ENCODE measurements around the gene NCOR1.

The NCOR1 gene

DNA sequence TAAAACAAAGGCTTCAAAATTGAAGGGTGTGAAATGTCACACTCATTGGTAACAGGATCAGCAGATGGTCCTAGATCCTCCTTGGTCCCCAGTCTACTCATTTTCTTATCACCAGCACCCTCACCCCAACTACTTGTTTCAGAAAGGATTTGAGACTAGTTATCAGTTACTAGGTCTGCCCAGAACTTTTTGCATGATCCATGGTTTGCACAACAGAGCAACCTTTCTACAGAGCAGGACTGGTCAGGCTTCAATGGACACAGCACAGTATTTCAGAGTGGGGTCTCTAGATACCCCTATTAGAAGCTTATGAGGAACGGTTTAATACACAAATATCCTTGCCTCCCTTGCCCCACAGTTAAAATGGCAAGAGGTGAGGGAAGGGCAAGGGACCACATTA, 190.1 kb downstream of the NCOR1 start:
- no peak for DNase-seq

DNA sequence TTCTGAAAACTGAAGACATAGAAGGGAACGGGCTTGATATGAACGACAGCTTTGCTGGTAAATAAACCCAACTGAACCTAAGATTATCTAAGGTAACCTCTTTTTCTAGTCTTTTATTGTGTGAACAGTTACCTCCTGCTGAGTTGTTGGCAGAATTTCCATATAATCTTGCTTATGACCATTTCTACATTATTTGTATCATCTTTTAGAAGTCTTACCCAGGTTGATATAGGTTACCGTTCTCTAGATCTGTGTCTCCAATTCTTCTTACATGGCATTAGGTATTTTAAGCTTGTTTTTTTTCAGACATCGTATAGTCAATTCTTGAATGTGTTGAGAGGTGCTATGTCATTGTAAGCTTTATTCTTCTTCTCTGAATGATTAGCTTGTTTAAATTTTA, 191.5 kb downstream of the NCOR1 start:
- DNase-seq: no peak

DNA sequence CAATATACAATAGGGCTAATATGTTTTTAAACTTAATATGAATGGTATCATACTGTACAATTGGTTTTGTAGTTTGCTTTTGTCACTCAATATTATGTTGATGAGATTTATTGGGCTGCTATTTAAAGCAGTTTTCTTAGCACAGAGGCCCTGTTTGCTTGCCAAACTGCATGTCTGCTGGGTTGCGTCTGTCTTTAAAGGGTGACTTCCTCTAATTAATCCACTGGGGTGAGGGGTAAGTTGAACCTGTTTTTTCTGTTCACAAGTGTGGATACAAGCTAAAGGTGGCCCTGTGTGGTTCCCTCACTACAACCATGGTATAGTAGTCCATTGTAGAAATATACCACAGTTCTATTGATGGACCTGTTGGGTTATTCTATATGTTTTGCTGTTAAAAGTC, 196.0 kb downstream of the NCOR1 start:
- no peak for DNase-seq

DNA sequence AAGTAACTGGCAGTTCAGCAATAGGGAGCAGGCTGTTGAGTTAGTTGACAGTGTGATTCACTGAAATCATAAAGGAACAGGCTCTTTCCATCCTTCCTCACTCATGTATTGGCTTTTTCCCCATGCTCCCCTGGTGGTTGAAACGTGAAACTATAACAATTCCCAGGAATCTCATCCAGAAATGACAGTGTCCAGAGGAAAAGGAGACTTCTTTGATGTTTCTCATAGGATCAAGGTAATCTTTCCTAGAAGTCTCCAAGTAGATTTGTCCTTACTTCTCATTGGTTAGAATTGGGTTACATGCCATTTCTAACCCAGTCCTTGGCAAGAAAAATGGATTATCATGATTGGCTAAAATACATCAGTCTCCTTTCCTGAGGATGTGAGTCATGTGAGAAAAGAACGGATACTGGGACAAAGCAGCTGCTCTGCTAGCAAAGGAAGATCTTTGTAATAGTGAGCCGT, 201.4 kb downstream of the NCOR1 start:
- DNase-seq: no peak

DNA sequence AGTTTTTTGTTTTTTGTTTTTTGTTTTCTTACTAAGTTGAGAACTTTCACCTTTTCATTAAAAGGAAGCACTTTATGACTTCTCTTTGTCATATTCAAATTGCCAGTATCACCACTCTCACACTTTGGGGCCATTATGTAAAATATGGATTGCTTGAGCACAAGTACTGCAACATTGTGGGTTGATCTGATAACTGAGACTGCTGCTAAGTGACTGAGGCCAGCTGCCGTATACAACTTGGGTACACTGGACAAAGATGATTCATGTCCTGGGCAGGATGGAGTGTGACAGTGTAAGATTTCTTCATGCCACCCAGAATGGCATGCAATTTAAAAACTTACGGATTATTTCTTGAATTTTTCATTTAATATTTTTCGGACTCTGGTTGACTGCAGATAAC, 207.9 kb downstream of the NCOR1 start:
- DNase-seq: no peak

DNA sequence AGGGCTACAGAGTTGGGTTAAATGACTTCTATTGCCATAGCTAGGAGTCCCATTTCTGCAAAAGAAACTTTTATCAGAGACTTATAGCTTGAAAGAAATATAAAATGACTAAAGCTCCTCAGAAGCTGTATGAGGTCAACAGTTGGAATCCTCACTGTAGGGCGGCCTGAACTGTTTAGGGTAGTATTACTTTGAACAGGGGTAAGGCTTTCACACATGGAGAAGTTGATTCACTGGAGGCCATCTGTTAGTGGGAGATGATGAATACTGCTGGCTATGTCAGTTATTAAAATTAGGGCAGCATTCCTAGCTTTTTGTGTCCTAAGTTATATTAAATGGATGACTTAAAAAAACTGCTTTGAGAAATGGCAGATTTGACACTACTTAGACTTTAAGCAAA, 209.7 kb downstream of the NCOR1 start:
- DNase-seq: no peak

DNA sequence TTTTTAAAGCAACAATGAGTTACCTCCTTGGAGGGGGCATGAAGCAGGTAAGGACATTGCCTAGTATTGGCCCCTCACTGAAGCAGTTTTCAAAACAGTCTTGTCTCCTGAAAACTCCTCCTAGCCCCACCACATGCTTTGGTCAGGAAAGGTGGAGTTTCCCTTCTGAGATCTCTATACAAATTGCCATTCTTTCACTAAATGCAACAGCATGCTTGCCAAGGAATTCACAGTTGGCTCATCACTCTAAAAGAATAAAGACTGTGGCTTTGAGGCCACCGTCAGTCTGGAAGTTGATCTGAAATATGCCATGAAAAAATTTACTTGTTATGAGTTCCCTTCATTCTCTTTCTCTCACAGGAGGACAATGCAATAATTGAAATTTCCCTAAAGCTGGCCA, 211.5 kb downstream of the NCOR1 start:
- no peak for DNase-seq

DNA sequence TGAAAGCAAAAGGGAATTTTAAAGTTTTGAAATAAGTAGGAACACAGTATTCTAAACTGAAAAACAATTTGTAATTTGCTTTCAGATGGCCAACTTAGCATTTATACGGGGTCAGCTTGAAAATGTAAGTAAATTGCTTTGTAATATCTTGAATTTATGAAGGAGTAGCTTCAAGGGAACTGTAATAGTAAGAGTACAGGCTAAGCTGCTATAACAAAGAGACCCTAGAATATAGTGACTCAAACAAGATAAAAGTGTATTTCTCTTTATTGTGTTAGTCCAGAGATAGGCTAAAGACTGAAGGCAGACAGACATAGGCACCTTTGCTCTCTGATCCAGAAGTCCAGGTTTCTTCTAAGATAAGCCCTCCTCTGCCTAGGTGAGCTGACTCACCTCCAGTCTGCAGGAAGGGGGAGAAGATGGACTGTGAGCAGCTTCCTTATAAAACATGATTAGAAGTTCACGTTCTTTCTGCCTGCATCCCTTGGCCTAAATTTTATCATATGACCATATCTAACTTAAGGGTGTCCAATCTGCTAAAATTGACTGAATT, 212.6 kb downstream of the NCOR1 start:
- DNase-seq: no peak

DNA sequence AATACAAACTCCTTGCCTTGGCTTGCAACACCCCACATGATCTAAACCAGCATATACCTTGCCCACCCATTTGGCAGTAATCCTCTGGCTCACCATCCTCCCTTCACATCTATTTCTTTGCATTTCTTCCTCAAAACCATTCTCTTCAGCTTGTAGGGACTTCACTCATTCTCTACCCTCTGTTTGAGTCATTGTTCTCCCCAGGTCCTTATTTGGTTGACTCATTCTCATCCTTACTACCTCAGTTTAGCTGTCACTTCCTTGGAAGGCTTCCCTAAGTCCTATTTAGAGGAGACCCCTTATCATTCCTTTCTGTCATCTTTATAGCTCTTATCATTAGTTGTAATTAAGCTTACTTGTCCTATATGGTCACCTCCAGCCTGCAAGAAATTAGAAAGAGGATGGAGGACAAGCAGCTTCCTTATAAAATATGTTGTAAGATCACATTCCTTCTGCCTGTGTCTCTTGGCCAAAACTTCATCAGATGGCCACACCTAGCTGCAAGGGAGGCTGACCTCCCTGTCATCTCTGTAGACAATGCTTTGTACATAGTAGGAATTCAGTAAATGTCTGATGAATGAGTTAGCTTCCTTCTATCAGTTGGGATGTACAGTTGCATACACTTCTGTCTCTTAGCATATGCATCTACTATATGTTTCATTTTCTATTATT, 214.0 kb downstream of the NCOR1 start:
- no peak for DNase-seq

DNA sequence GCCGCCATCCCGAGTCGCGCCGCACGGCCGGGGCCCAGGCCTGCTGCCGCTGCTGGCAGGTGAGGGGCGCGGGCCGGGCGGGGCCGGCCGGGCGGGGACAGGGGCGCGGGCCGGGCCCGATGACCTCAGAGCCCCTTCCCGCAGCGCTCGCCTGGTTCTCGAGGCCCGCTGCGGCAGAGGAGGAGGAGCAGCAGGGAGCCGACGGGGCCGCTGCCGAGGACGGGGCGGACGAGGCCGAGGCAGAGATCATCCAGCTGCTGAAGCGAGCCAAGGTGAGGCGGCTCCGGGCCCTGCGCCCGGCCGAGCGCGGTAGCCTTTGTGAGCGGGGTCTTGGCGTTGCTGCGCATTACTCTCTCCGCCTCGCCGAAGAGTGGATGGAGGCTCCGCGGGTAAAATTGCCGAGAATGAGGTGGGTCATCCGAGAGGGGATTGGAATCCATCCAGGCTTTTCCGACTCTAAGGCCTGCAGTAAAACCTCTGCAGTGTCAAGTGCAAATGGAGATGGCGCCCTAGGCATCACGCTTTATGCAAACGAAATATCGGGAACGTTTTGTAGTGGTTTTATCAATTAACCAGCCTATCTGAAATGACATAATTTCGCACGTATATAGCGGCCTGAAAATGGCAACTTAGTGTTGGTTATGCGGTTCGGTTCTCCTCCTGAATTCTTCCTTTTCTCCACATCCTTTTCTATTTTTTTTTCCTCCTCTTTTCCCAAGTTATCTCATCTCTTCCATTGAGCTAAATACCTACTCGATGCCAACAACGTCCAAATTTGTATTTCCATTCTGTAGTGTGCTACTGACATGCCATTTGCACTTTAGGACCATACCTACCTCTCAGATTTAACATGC, 215.1 kb downstream of the NCOR1 start:
- no peak for DNase-seq

DNA sequence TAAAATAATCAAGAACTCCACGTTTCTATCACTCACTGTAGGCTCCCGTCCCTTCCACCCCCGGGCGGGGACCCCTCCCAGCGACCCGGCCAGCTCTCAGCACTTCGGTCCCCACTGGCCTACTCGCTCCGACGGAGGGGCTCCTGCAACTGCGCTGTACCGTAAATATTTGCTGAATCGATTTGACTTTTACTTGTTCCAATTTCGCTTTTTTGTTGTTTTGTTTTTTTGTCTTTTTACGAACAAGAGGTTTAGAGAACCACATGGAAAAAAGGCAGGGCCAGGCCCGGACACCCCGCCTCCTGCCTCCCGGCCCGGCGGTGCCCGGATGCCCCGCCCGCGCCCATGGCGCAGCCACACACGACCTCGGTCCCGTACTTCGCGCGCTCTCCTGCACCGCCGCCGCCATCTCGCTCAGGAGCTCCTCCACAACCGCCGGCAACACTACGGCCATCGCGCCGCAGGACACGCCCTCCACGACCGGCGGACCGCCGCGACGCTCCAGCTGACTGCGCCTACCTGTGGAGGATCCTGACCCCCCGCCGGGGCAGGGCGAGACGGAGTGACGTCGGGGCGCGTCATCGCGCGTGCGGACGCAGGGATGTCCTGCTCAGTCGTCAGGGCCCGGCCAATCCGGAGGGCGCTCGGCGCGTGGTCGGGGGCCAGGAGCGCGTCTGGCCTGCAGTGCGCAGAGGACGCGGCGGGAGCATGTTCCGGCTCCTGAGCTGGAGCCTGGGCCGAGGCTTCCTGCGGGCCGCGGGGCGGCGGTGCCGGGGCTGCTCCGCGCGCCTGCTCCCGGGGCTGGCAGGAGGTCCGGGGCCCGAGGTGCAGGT, 216.0 kb downstream of the NCOR1 start, which contains the start of the genes TTC19 and ZSWIM7:
TSS of gene TTC19 (plus strand) at position 684 of the 833 bp plus-strand sequence. CDS start at position 709, 25 bp downstream.
TSS of gene ZSWIM7 (minus strand) at position 564 of the 833 bp plus-strand sequence. CDS start at position 454, 110 bp downstream.
- DNase-seq: peak; percentile 84

DNA sequence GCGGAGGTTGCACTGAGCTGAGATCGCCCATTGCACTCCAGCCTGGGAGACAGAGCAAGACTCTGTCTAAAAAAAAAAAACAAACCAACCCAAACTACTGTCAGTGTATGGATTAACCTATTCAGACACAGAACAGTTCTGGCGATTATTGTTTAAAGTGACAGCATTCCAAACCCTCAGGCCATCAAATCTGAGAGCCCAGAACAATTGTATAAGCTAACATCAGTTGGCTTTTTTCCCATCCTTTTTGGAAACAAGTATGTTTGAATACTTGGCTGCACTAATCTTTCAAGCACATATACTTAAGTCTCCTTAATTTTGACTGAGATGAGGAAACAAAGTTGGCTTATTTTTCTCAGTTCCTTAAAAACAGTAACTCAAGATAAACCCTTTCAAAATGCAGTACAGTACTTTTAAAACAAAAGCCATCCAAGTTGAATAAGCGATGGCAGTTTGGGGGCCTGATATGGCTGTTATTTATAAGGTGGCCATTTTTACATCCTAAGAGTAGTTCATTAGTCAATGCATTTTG, 217.2 kb downstream of the NCOR1 start:
- DNase-seq: no peak

DNA sequence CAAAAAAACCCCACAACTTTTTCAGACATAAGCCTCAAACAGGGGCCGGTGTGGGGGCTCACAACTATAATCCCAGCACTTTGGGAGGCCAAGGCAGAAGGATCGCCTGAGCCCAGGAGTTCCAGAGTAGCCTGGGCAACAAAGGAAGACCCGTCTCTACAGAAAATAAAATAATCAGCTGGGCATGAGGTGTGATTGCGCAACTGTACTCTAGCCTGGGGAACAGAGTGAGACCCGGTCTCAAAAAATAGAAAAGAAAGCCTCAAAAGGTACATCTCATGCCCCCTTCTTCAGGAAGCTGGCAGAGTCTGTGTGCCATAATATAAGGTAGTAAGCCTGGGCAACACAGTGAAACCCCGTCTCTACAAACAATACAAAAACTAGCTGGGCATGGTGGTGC, 219.0 kb downstream of the NCOR1 start:
- no peak for DNase-seq

DNA sequence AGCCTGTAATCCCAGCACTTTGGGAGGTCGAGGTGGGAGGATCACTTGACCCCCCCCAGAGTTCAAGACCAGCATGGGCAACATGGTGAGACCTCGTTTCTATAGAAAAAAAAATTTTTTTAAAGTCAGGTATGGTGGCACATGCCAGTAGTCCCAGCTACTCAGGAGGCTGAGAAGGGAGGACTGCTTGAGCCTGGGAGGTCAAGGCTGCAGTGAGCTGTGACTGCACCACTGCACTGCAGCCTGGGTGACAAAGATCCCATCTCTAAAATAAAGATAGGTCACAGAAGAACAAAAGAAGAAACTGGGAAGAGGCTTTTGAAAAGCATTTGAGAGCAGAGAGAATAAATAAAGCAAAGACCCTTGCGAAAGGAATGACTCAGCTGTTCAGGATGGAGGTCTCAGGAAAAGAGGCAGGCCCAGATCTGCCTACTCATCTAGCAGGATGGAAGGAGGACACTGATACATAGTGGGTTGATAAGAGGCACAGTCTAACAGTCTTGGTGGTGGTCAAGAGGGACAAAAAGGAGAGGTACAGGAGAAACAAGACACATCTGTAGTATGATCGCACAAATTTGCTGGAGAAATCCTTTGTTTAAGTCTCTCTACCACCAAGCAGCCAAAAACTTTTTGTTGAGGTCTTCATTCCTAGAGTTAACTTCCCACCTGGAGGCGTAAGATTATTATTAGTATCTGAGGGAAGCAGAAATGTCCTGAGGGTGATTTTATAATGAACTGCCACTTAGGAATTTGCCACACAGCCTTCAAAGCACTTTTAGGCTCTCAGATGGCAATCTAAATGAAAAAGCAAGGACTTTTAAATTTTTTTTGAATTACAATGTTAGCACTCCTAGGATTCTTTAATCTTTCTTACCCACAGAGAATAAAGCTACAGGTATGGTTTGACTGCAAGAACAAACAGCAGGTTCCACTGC, 233.4 kb downstream of the NCOR1 start:
- DNase-seq: no peak

DNA sequence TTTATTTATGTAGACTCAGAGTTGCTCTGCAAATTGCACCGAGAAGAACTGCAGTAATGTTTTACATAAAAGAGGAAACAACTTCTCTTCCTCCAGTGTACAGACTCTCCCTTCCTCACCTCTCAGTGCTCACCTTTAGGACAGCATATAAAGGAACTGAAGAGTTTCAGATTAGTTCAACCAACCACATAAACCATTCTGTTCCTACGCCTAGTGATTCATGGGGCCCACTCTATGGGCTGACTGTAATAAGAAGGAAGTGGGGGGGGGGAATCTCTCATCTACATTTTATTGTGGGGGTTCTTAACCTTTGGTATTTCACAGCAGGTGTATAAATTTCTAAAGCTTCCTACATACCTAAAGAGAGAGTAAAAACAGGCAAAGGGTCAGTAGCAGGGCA, 234.1 kb downstream of the NCOR1 start:
- DNase-seq: no peak
